ENCODE results near the gene MYO5B. TPM values are rescaled to one million over a fixed set of nuclear protein-coding genes. Genes with fewer than 3 reads are reported as not detected.
A peak's percentile ranks its signal among the peaks of the same experiment; 100 is the strongest.

Gene MYO5B
- total RNA-seq, 1 donor from 2014 or later = 39.1 TPM

DNA sequence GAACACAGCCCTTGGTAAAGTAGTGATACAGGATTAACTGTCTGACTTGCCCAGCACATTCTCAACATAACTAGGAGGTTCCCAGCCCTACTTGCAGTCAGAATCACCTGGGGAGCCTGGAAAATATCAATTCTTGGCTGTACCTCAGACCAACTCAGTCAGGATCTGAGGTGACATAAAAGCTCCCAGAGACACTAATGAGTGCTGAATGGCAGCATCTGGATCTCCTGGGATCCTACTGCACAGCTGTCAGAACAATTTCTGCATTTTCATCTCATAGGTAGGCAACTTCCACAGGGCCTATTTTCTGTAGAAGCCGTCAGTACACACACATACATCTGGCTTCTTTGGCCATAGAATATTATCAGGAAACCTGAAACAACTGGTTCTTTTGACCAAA, 138.8 kb downstream of the MYO5B start:
- H3K36me3 Mint-ChIP-seq (ENCODE audit: insufficient read depth) = peaks cover 3% of the 10 kb centered on the region
- H3K27me3 Mint-ChIP-seq = no peaks in the 10 kb centered on the region
- no peak overlapping the region for H3K27ac Mint-ChIP-seq
- TF ChIP-seq, protein P1, sequence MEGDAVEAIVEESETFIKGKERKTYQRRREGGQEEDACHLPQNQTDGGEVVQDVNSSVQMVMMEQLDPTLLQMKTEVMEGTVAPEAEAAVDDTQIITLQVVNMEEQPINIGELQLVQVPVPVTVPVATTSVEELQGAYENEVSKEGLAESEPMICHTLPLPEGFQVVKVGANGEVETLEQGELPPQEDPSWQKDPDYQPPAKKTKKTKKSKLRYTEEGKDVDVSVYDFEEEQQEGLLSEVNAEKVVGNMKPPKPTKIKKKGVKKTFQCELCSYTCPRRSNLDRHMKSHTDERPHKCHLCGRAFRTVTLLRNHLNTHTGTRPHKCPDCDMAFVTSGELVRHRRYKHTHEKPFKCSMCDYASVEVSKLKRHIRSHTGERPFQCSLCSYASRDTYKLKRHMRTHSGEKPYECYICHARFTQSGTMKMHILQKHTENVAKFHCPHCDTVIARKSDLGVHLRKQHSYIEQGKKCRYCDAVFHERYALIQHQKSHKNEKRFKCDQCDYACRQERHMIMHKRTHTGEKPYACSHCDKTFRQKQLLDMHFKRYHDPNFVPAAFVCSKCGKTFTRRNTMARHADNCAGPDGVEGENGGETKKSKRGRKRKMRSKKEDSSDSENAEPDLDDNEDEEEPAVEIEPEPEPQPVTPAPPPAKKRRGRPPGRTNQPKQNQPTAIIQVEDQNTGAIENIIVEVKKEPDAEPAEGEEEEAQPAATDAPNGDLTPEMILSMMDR (IDR thresholded peaks at IDR 0.05; ENCODE audit: unreplicated experiment) = no peak
- H3K4me1 Mint-ChIP-seq (ENCODE audit: low read depth) = peaks cover 19% of the 10 kb centered on the region
- no peak for DNase-seq (ENCODE audit: low spot score, unreplicated experiment)
- H3K9me3 Mint-ChIP-seq (ENCODE audit: low read depth) = no peaks in the 10 kb centered on the region
- no peak overlapping the region for H3K4me3 Mint-ChIP-seq (ENCODE audit: low read depth)

DNA sequence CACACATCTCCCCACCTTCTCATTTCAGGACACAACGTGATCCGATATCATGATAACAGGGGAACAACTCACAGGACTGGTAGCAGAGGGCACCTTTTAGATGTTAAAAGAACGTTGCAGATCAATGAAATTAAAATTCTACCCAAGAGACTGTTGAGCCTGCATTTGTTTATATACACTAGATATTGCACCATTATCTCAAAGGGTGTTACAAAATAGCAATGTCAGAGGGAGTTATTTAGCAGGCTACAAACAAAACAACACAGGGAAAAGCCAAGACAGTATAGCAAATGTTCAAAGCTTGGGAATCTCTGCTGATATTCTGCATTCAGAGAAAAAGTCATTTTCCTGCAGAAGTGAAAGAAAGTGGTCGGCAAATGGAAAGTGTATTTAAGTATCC, 139.5 kb downstream of the MYO5B start:
- DNase-seq (ENCODE audit: low spot score, unreplicated experiment) = no peak
- Mint-ChIP-seq H3K27ac (no peak overlapping the region), H3K36me3 (ENCODE audit: insufficient read depth) (peaks cover 3% of the 10 kb centered on the region)

DNA sequence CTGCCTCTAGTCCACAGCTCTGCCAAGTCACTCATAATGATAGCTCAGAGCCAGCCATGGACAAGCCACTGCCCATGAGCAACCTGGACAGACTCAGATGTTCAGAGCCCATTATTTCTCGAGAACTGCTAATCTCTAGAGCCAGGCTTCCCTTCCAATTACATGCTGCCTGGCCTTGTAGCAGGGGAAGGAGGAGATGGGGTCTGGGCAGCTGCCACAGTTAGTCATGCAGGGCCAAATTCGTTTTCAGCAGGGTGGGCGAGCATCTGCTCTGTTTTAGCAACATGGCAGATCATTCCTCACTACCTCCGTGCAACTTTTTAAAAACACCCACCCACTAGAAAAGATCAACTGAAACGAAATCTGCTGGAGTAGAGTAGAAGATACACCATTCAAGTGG, 141.8 kb downstream of the MYO5B start:
- DNase-seq (ENCODE audit: low spot score, unreplicated experiment) = no peak
- H3K36me3 Mint-ChIP-seq (ENCODE audit: insufficient read depth) = peaks cover 3% of the 10 kb centered on the region
- no peaks in the 10 kb centered on the region for H3K27me3 Mint-ChIP-seq
- H3K4me1 Mint-ChIP-seq (ENCODE audit: low read depth) = no peaks in the 10 kb centered on the region
- H3K4me3 Mint-ChIP-seq (ENCODE audit: low read depth) = no peak overlapping the region
- TF ChIP-seq, protein P1 (IDR thresholded peaks at IDR 0.05; ENCODE audit: unreplicated experiment) = no peak
- H3K9me3 Mint-ChIP-seq (ENCODE audit: low read depth) = no peaks in the 10 kb centered on the region
- H3K27ac Mint-ChIP-seq = no peak overlapping the region

More for the DNA sequence above, 139.5 kb downstream of the MYO5B start:
- TF ChIP-seq, protein P1 (IDR thresholded peaks at IDR 0.05; ENCODE audit: unreplicated experiment) = no peak
- H3K9me3 Mint-ChIP-seq (ENCODE audit: low read depth) = no peaks in the 10 kb centered on the region
- peaks cover 12% of the 10 kb centered on the region for H3K4me1 Mint-ChIP-seq (ENCODE audit: low read depth)
- H3K4me3 Mint-ChIP-seq (ENCODE audit: low read depth) = no peak overlapping the region
- H3K27me3 Mint-ChIP-seq = no peaks in the 10 kb centered on the region

DNA sequence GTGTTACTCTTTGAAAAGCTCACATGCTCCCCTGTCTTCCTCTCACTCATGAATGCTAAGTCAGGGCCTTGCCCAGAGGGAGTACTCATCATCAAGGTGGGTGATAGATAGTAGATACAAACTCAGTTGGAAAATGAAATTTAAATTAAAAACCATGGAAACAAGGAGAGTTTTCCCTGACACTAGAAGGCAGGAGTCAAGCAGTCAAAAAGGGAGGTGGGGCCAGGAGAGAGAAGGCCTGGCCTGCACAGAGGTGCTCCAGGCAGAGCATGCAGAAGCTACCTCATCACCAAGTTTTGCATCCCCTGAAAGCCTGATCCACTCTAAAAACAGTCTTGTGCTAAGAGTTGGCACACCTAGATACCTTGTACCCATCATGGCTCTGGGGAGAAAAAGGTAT, 143.7 kb downstream of the MYO5B start:
- no peaks in the 10 kb centered on the region for H3K27me3 Mint-ChIP-seq
- no peak for DNase-seq (ENCODE audit: low spot score, unreplicated experiment)
- H3K36me3 Mint-ChIP-seq (ENCODE audit: insufficient read depth) = peaks cover 3% of the 10 kb centered on the region
- no peak overlapping the region for H3K4me3 Mint-ChIP-seq (ENCODE audit: low read depth)
- TF ChIP-seq, protein P1 (IDR thresholded peaks at IDR 0.05; ENCODE audit: unreplicated experiment) = peak; percentile 46
- H3K4me1 Mint-ChIP-seq (ENCODE audit: low read depth) = no peaks in the 10 kb centered on the region
- H3K27ac Mint-ChIP-seq = no peak overlapping the region
- H3K9me3 Mint-ChIP-seq (ENCODE audit: low read depth) = no peaks in the 10 kb centered on the region

DNA sequence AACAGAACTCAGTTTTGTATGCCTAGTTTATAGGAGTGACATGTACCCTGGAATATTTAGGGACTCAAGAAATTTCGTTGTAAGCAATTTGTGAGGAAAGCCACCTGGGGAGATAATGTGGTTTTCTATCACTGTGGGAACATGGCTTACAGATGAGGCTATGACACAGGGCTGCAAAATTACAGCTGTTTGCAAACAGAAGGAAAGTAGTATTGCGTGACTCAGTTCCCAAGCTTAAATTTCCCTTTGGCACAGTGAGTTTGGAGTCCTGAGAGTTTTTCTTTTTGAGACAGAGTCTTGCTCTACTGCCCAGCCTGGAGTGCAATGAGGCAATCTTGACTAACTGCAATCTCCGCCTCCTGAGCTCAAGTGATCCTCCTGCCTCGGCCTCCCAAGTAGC, 149.8 kb downstream of the MYO5B start:
- Mint-ChIP-seq H3K36me3 (ENCODE audit: insufficient read depth) (peaks cover under 1% of the 10 kb centered on the region), H3K27me3 (no peaks in the 10 kb centered on the region), H3K4me1 (ENCODE audit: low read depth) (peaks cover 9% of the 10 kb centered on the region), H3K4me3 (ENCODE audit: low read depth) (no peak overlapping the region), H3K9me3 (ENCODE audit: low read depth) (no peaks in the 10 kb centered on the region), H3K27ac (no peak overlapping the region)
- TF ChIP-seq, protein P1 (IDR thresholded peaks at IDR 0.05; ENCODE audit: unreplicated experiment) = no peak
- no peak for DNase-seq (ENCODE audit: low spot score, unreplicated experiment)

All from progenitor cell of endocrine pancreas (in vitro differentiated cells).